IPS-18c (cell line): ENCODE measurements around the gene CNOT6L.

Experiments used
- H3K4me3 ChIP-seq: 2 replicates; pipeline ENCODE4 v1.7.0; 2013; ENCODE audit warnings: low read depth, mild to moderate bottlenecking, low read length, moderate library complexity; ENCODE audit not compliant: insufficient read depth
- H3K9me3 ChIP-seq: one replicate; pipeline ENCODE4 v1.6.1; 2013; ENCODE audit warnings: mild to moderate bottlenecking, low read length, moderate library complexity; ENCODE audit not compliant: control insufficient read depth, insufficient read depth

The CNOT6L gene

DNA sequence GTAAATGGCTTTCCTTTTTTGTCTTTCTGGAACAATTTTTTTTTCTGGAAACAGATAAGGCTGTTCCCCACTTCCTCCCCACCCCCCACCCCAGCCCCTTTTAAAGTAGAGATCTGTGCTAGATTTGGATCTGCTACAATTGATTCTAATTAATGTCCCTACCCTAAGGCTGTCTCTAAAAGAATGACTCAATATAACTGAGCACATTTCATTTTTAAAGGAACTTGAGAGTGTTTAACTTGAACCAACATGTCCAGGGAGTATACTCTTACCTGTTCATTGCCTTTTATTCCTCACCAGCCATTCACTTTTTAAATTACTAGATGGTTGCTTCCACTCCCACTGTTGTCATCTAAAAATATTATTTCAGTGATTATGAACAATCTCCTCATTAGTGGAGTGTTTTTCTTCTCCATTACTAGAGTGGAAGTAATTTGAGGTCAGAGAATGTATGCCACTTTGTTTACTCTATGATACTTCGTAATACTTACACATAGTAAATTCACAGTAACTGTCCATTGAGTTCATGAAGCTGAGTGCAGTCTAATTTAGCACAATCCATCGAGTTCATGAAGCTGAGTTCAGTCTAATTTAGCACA, 14.1 kb upstream of the CNOT6L start:
- Histone ChIP-seq H3K9me3 (no peaks in the 10 kb centered on the region), H3K4me3 (no peak overlapping the region)

DNA sequence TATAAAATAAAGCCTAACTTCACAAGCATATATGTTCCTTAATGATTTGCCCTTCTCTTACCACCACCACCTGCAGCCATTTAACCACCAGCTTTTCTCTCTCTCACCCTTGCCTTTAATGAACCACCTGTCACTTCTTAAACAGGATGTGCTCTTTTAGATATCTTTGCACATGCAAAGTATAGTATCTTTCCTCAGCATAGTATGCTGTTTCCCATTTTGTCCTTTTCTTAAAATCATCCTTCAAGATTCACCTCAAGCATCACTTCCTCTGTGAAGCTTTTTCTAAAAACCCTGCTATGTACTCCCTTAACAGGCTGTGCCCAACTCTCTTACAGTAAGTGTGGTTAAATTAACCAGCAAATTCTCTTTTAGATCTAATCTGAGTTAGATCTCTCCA, 8.2 kb upstream of the CNOT6L start:
- Histone ChIP-seq H3K4me3 (no peak overlapping the region), H3K9me3 (no peaks in the 10 kb centered on the region)

DNA sequence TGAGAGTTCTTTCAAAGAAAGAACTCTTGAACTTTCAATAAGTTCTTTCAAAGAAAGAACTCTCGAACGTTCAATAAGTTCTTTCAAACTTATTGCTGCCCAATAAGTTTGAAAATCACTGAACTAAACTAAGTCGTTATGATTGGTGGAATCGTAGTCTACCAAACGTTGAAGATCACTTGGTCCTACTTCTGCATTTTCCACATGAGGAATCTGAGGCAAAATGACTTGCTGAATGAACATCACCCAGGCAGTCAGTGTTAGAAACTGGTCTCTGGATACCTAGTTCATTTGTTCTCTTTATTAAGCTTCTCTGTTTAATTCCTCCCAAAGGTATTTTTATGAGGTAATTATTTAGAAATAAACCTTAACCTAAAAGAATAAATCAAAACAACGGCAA, 7.1 kb upstream of the CNOT6L start:
- no peak overlapping the region for H3K4me3 ChIP-seq
- no peaks in the 10 kb centered on the region for H3K9me3 ChIP-seq

DNA sequence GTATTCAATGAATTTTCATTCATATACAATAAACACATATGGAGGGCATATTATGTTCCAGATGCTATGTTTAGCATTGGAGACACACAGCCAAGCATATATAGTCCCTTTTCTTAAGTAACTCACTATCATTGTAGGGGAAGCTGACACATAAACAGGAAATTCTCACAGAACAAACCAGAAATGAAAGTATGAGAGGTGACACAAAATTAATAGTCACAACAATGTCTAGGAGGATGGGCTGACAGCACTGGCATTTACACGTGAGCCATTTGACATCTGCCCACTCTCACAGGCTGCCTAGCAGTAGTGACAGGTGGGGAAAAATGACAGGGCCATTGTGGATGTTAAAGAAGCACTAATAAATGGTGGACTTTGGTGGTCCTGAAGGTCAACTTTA, 2.6 kb upstream of the CNOT6L start:
- no peaks in the 10 kb centered on the region for H3K9me3 ChIP-seq
- H3K4me3 ChIP-seq = no peak overlapping the region

DNA sequence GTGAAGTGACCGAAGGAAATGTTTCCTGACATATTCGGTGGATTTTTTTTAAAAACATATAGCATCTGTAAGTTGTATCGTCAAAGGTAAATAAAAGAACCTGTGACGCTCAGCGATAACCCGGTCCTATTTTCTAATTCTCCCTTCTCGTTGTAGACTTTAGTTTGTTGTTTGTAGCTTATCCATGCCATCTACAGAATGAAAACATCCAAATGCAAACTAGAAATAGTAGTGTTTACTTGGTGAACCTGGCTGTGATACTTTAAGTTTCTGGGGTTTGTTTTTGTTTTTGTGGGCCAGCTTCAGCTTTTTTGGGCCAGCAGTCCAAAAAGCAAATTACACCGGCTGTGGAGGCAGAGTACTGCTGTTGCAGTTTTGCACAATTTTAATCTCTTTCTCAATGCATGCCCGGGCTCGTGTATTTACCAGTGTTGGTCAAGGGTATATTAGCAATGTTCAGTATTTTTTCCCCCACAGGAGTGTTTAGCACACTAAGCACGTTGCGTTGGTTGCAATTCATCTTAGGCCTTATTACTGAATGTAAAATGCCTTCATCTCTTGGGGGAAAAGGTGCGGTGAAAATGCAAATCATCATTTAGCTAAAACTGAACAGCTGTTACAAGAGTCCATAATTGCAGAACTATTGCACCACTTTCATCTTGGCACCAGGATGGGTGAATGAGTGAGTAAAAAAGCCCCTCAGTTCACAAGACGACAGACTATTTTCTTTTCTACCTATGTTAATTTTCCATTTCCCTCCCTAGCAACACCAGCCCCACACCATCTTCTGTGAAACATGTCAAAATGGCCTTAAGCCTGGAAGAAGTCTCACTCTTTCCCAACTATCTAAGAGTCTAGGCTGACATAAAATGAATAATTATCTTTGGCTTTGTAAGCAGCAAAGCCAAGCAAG, 1.7 kb upstream of the CNOT6L start:
- Histone ChIP-seq H3K4me3 (peak overlapping the region; percentile 83), H3K9me3 (no peaks in the 10 kb centered on the region)

DNA sequence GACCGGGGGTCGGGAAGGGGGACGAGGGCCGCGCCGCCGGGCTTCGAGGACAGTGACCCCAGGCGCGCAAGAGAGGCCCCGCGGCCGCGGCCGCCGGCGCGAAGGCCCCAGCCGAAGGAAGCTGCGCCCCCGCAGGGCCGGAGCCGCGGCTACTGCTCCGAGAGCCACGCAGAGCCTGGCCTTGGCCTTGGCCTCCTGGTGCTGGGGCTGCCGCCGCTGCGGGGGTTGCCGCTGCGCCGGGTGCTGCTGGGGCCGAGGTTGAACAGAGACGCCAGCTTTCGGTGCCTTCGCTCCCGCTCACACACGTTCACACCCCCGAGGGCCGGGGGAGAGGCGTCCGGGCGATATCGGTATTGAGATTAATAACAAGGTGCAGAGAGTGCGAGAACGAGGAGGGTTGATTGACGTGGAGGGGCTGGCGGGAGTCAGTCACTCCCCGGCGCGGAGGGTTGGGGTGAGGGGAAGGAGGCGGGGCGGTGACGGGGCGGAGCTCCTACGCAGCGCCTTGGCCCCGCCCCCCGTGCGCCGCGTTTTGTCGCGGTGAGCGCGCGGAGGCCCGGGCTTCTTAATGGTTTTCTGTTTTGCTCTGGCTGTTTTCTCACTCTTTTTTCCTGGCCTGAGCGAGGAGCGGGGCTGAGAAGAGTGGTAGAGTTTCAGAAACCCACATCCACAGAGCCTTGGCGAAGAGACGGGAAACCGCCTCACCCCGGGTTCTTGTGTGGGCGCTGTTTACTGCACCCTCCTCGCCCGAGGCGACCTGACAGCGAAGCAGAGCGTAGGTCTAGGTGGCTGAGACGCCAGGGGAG, 878 bp upstream of the CNOT6L start:
- no peaks in the 10 kb centered on the region for H3K9me3 ChIP-seq
- H3K4me3 ChIP-seq = peak overlapping the region; percentile 83

DNA sequence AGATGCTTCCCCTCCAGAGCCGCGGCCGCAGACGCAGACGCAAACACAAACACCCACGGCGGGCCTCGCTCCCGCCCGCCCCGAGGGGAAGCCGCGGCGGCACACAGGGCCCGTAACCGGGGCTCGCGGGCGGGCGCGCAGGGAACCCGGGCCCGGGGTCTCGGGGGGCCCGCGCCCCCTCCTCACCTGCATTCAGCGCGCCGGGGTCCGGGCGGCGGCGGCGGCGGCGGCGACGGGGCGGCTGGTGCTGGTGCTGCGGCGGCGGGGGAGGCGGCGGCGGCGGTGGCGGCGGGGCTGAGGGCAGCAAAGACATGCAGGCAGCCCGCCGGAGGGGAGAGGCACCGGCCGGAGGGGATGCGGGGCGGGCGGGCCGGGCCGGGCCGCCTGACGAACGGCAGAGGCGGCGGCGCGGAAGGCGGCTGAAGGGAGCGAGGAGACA, 255 bp upstream of the CNOT6L start:
- Histone ChIP-seq H3K4me3 (peak overlapping the region; percentile 90), H3K9me3 (no peaks in the 10 kb centered on the region)

DNA sequence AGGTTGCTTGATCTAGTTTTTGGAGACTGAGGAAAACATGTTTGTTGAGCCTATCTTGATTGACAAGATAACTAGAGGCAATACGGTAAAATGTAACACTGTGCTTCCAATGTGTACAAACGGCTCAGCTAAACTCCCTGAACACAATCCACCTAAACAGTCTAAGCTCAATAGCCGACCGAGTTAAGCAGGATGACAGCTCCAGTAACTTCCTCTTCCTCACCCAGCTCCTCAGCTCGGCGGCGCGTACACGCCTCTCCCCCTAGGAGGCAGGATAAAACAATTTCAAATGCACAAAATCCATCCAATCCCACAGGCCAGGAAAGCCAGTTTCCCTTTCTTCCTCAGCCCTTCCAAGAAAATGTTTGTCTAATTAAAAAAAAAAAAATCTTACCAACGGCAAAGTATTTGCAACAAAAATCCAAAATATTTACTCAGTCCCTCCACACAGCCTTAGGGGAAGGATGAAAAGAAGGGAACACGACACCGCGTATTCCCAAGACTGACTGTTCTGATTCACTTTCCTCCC, 1.0 kb downstream of the CNOT6L start:
- H3K9me3 ChIP-seq = no peaks in the 10 kb centered on the region
- H3K4me3 ChIP-seq = peak overlapping the region; percentile 90

DNA sequence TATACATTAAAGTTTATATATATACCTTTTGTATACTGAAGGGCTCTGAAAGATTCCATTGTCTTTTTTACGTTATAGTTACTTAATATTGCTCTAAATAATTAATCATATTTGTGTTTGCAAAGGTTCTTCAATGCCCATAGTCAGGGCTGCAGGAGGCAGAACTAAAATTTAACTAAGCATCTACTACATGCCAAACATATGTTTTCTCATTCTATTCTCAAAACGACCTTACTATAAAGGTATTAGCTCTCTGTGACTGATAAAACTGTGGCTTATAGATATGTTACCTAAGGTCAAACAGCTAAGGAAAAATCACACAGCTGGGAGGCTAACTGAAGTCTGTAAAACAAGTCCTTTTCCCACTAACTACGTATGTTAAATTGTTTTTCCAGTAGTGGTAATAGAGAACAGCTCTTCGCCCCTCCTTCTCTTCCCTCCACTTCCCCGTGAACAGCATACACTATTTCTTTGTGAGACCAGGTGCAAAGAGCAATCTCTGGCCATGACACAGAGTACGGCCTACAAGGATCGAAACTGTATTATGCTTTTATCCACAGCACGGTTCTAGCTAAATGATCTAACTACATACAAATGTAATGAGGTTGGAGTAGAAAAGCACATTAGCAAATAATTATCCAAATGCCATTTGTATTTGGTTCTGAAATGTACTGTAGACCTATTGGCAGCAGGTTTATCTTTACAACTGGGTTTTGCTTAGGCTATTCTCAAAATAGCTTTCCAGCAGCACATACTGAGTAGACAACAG, 1.7 kb downstream of the CNOT6L start:
- H3K4me3 ChIP-seq = no peak overlapping the region

DNA sequence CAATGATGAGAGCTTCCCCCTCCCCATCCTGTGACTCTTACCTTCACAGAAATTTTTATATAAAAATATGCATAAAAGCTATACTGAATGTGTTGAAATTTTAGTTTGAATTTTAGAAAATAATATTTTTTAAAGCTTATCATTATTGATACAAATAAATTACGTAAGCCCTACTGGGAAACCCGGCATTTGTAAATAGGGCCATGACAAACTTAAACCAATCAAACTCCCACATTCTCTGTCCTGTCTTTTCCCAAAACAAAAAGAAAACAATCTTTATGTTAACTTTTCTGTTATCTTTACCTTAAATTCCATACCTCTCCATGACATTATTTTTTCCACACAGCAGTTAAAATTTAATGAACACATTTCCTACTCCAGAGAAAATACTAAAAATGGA, 2.6 kb downstream of the CNOT6L start:
- Histone ChIP-seq H3K4me3 (no peak overlapping the region), H3K9me3 (no peaks in the 10 kb centered on the region)

More for the DNA sequence above, 1.7 kb downstream of the CNOT6L start:
- no peaks in the 10 kb centered on the region for H3K9me3 ChIP-seq

DNA sequence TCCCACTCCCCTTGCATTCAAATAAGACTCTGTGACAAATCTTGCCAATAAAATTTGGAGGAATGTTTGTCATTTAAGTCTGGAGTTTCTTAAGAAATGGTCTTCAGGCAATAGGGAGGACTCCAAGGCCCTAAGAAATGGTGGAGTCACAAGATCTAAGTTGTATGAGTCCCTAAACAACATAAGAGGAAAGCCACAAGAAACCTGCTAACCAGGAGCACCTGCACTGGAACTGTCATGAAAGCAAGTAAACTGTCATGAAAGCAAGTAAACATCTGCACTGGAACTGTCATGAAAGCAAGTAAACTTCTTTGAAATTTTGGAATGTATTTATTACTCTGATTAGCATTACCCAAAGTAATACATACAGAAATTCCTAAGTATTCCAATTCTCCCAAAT, 3.5 kb downstream of the CNOT6L start:
- Histone ChIP-seq H3K4me3 (no peak overlapping the region), H3K9me3 (no peaks in the 10 kb centered on the region)

DNA sequence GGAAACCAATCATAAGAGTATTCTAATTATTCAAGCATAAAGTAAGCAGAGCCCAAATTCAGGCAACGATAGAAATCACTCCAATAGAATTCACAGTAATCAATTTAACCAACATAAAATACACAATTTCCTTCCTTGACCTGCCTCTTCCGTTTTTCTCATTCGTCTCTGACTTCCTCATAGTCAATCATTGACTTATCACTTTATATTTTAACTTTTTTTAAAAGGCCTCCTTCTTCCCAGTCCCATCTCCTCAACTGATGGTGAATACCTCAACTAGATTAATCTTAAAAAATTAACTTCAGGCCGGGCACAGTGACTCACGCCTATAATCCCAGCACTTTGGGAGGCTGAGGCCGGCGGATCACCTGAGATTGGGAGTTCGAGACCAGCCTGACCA, 13.3 kb downstream of the CNOT6L start:
- no peak overlapping the region for H3K4me3 ChIP-seq
- H3K9me3 ChIP-seq = no peaks in the 10 kb centered on the region

DNA sequence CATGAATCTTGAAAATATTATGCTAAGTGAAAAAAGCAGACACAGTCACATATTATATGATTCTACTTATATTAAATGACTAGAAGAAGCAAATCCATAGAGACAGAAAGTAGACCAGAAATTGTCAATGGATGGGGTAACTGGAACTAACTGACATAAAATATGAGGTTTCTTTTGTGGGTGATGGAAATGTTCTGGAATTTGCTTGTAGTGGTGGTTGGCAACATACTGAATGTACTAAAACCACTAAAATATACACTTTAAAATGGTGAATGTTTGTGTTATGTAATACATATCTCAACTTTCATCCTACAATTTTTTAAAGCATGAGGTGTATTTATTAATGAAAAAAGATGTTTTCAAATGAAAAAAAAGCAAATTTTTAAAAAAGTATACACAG, 14.7 kb downstream of the CNOT6L start:
- Histone ChIP-seq H3K4me3 (no peak overlapping the region), H3K9me3 (no peaks in the 10 kb centered on the region)

DNA sequence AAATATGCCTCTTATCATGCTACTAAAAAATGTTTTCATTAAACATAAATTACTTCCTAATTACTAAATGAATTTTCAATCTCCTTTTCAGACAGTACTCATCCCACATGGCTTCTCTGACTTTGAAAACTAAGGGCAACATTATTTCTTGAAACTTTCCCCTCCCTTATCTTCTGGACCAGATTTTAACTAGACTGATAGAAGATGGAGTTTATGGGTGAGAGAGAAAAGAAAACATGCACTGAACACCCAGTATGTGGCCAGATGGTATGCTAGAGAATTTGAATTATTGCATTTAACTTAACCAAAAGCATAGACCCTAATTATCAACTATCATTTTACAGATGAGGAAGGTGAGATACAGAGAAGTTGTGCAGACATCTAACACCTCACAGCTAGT, 16.8 kb downstream of the CNOT6L start:
- H3K4me3 ChIP-seq = no peak overlapping the region
- no peaks in the 10 kb centered on the region for H3K9me3 ChIP-seq

DNA sequence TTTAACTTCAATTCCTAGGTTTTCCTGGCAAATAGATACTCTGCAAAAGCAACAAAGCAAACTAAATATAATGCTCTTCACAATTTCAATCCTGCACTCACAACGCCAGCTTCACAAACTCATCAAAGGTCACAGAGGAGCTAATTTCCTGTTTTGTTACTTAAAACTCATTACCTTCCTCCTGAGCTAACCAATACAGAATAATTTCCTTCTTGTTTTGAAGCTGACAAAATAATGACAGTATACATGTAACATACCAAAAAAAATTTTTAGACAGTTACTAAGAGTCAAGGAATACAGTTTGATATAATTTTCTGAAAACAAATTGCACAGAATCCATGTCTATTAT, 17.9 kb downstream of the CNOT6L start:
- Histone ChIP-seq H3K4me3 (no peak overlapping the region), H3K9me3 (no peaks in the 10 kb centered on the region)

DNA sequence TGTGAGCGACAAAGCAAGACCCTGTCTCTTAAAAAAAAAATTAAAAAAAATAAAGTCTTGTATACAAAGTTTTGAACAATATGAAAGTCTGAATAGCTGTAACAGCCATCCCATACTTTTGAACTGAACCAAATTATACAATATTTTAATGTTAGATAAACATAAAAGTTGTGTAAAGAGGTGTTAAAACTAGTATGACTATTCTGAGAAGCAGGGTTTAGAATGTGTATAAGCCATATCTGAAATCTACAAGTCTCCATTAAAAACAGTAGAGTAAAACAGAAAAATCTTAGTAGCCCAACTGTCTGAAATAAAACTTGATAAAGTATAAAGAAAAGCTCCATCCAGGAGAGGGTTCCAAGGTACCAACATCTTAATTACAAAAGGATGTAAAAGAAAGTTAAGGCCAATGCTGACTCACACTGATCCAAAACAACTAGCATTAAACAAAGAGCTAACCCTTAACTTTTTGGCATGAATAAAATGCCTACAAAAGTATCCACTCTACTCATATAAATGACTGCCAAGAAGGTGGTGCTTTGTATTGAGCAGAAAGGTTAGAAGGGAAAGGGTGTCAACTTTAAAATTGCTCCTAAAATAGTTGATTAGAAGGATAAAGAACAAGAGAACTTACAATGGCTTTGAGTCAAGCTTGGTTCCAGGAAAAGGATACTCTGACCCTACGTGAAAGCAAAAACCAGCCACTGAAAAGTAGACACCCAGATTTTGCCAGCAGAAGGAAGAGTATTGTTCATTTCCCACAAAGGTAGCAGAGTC, 18.5 kb downstream of the CNOT6L start:
- H3K4me3 ChIP-seq = no peak overlapping the region

More for the DNA sequence above, 18.5 kb downstream of the CNOT6L start:
- H3K9me3 ChIP-seq = no peaks in the 10 kb centered on the region
